ENCODE results near the gene OR10H2.

GRCh38 chr19:15684828-15685227 is 43.0 kb upstream of the OR10H2 start:
- TF ChIP-seq CTCF (IDR thresholded peaks at IDR 0.05; ENCODE audit: control extremely low read depth in 1 of 3, insufficient read depth in 1 of 3, low read depth in 1 of 3, low read length in 3 of 3) (no peak), RBBP5 (IDR thresholded peaks at IDR 0.05; ENCODE audit: borderline replicate concordance, low read depth, low read length) (no peak), POLR2AphosphoS5 (IDR thresholded peaks at IDR 0.05; ENCODE audit: low read depth, low read length) (no peak), KDM5A (IDR thresholded peaks at IDR 0.05; ENCODE audit: low read length) (no peak), ZNF274 (IDR thresholded peaks at IDR 0.05; ENCODE audit: borderline replicate concordance, extremely low read depth, low read length) (no peak), CREB1 (IDR thresholded peaks at IDR 0.05) (no peak), POLR2A (IDR thresholded peaks at IDR 0.05; ENCODE audit: control extremely low read depth in 1 of 2, low read depth in 2 of 2, low read length in 2 of 2) (no peak), MAX (IDR thresholded peaks at IDR 0.05) (no peak), TAF1 (IDR thresholded peaks at IDR 0.05; ENCODE audit: low read depth, low read length) (no peak)

Data from H1 (cell line).